HG03469 (cell line): ENCODE results near the gene GNA14.
"Not testable (repeated sequence)": the region's sequence is repeated elsewhere in the genome, so short reads cannot be mapped to it uniquely, and the experiment has no call there.

Experiments
- ATAC-seq: cut with Tn5 transposase; IDR thresholded peaks from one replicate; pipeline ENCODE4 v1.9.1; 2021; ENCODE audit warnings: mild to moderate bottlenecking, moderate library complexity, moderate number of reproducible peaks; ENCODE audit not compliant: unreplicated experiment

Gene GNA14

GRCh38 chr9:77497322-77498198 lies 150.6 kb downstream of the GNA14 start:
- ATAC-seq: no peak

GRCh38 chr9:77495834-77496671 lies 152.1 kb downstream of the GNA14 start:
- ATAC-seq: no peak

- ATAC-seq: not testable (repeated sequence)
Measured at GRCh38 chr9:77490279-77490678, 157.8 kb downstream of the GNA14 start.

GRCh38 chr9:77489405-77490163 lies 158.5 kb downstream of the GNA14 start:
- not testable (repeated sequence) for ATAC-seq

- no peak for ATAC-seq
Measured at GRCh38 chr9:77488439-77489126, 159.5 kb downstream of the GNA14 start.

- no peak for ATAC-seq
Measured at GRCh38 chr9:77486968-77487367, 161.2 kb downstream of the GNA14 start.

GRCh38 chr9:77486463-77486862 lies 161.7 kb downstream of the GNA14 start:
- ATAC-seq: no peak

- ATAC-seq: peak; percentile 98
Measured at GRCh38 chr9:77475641-77476473, 172.3 kb downstream of the GNA14 start.

- ATAC-seq: no peak
Measured at GRCh38 chr9:77474936-77475335, 173.2 kb downstream of the GNA14 start.

- ATAC-seq: no peak
Measured at GRCh38 chr9:77472646-77473045, 175.5 kb downstream of the GNA14 start.

GRCh38 chr9:77471572-77471971 lies 176.6 kb downstream of the GNA14 start:
- ATAC-seq: no peak

- ATAC-seq: no peak
Measured at GRCh38 chr9:77469515-77470231, 178.4 kb downstream of the GNA14 start.

- no peak for ATAC-seq
Measured at GRCh38 chr9:77464661-77465060, 183.5 kb downstream of the GNA14 start.

- ATAC-seq: no peak
Measured at GRCh38 chr9:77463151-77463550, 185.0 kb downstream of the GNA14 start.

- ATAC-seq: no peak
Measured at GRCh38 chr9:77462066-77462465, 186.1 kb downstream of the GNA14 start.

GRCh38 chr9:77460938-77461337 lies 187.2 kb downstream of the GNA14 start:
- ATAC-seq: no peak

GRCh38 chr9:77457916-77458592 lies 190.1 kb downstream of the GNA14 start:
- ATAC-seq: peak; percentile 77

- ATAC-seq: peak; percentile 80
Measured at GRCh38 chr9:77456829-77457437, 191.2 kb downstream of the GNA14 start.
